ENCODE results near the gene RFX8. TPM values are rescaled to one million over a fixed set of nuclear protein-coding genes. Genes with fewer than 3 reads are reported as not detected.

The RFX8 gene
- total and polyA plus RNA-seq, 2 donors (not counting 3 experiments of a cell fraction or from before 2014, with no cell fraction given), result 0.21 to 1.00 TPM

GRCh38 chr2:101374821-101375561, 99.9 kb downstream of the RFX8 start:
- TF ChIP-seq GATA2 (IDR thresholded peaks at IDR 0.05; ENCODE audit: insufficient read depth, insufficient read length, low read depth, low read length), result no peak
- no peak for TF ChIP-seq MAX (IDR thresholded peaks at IDR 0.05; ENCODE audit: insufficient read depth, insufficient read length)
- TF ChIP-seq MYC (IDR thresholded peaks at IDR 0.05; ENCODE audit: low read depth, low read length), result no peak
- no peak for TF ChIP-seq POLR2AphosphoS5 (IDR thresholded peaks at IDR 0.05; ENCODE audit: insufficient read depth, low read depth, low read length)
- TF ChIP-seq FOS (IDR thresholded peaks at IDR 0.05; ENCODE audit: borderline replicate concordance, insufficient read depth, low read length), result no peak
- no peak for TF ChIP-seq JUN (IDR thresholded peaks at IDR 0.05; ENCODE audit: borderline replicate concordance, insufficient read depth, insufficient read length, low read depth)
- TF ChIP-seq EZH2 (IDR thresholded peaks at IDR 0.05; ENCODE audit: borderline replicate concordance, low read depth, low read length, severe bottlenecking), result no peak
- no peak for TF ChIP-seq POLR2A (IDR thresholded peaks at IDR 0.05; ENCODE audit: low read depth, low read length)
- no peak for TF ChIP-seq CTCF (IDR thresholded peaks at IDR 0.05; ENCODE audit: extremely low read depth in 1 of 2, insufficient read depth in 1 of 2, low read depth in 1 of 2, low read length in 2 of 2)
- dilution Hi-C loops (cut with MboI; ENCODE audit: extremely low pct_ligation_motif_present, low sequenced_read_pairs), result no loop called here

More at GRCh38 chr2:101374821-101375561, 99.9 kb downstream of the RFX8 start:
- BruUV-seq (replicated peaks), result no TSS peak
- Histone ChIP-seq H3K79me2 (ENCODE audit: control insufficient read depth, insufficient read depth, low read length) (no peaks in the 10 kb centered on the region), H3K27ac (ENCODE audit: insufficient read depth, low read depth, low read length) (no peak overlapping the region), H3K4me2 (ENCODE audit: insufficient read depth, low read length) (no peak overlapping the region), H4K20me1 (replicated peaks; ENCODE audit: control insufficient read depth, extremely low read depth, insufficient read depth, low read length) (no peaks in the 10 kb centered on the region), H2AFZ (ENCODE audit: low read depth, low read length) (no peak overlapping the region), H3K4me1 (ENCODE audit: control insufficient read depth, extremely low read depth, insufficient read depth, low read length) (no peaks in the 10 kb centered on the region), H3K9me3 (replicated peaks; ENCODE audit: control insufficient read depth, insufficient read depth, low read length) (no peaks in the 10 kb centered on the region), H3K4me3 (replicated peaks in 1 of 3; ENCODE audit: insufficient read depth in 1 of 3, low read depth in 1 of 3, low read length in 3 of 3) (no peak overlapping the region), H3K36me3 (ENCODE audit: control insufficient read depth in 2 of 2, extremely low read depth in 1 of 2, insufficient read depth in 2 of 2, low read length in 2 of 2) (no peaks in the 10 kb centered on the region), H3K27me3 (ENCODE audit: control insufficient read depth in 2 of 2, insufficient read depth in 2 of 2, low read length in 2 of 2) (peaks cover 0 to 2% of the 10 kb centered on the region in 2 experiments), H3K9me1 (replicated peaks; ENCODE audit: control insufficient read depth, extremely low read depth, insufficient read depth, low read length) (no peaks in the 10 kb centered on the region), H3K9ac (replicated peaks; ENCODE audit: extremely low read depth, insufficient read depth, low read length) (no peak overlapping the region)
- DNase-seq (ENCODE audit: low read depth, low spot score) (no peak), FAIRE-seq (no peak)
- CTCF ChIA-PET, result interaction anchor here (1.9 kb wide), 1 partner anchor 12 kb away, joined by 9 read pairs; the partner anchor contains the start of gene CREG2
- intact Hi-C loops (cut with micrococcal nuclease), result no loop called here
- POLR2A ChIA-PET, result no interaction called here

Measured in endothelial cell of umbilical vein (primary cell).